HG03039 (cell line): Measurements from ENCODE around the gene ZNF256.

Source experiments
- ATAC-seq: cut with Tn5 transposase; IDR thresholded peaks from one replicate; pipeline ENCODE4 v1.9.1; 2021; ENCODE audit warnings: mild to moderate bottlenecking, moderate library complexity; ENCODE audit not compliant: unreplicated experiment

Gene ZNF256

DNA sequence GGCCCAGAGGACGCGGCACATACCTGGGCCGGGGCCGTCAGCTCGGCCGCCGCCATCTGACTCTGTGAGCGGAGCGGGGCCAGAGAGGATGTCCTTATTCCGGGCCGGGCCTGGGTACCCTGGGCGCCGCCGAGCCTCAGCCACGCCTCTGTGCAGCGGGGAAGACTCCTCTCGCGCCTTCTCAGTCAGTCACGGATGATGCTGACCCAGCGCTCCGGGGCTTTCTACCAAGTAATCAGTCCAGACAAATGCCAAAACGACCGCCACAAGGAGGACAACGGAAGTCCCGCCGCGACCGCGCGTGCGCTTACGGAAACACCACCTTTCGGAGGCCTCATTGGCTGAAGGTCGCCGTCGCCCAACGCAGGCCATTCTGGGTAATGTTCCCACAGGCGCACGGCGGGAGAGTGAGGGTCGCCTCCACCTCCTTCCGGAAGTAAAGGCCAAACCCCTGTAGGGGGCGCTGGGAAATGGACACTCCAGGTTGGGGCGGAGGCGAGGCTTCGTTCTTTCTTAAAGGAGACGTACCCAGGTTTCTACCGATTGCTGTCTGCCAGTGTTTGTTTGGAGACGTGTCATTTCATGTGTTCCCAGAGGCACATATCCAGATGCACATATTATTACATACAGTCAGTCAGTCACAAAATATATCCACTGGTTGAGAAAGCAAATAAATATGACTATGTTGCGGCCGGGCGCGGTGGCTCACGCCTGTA is at the start of gene ZNF256:
ZNF256 (minus strand) TSS at position 288 of the 716 bp plus-strand sequence; CDS start at position 56, 232 bp downstream.
- ATAC-seq: peak; percentile 79

DNA sequence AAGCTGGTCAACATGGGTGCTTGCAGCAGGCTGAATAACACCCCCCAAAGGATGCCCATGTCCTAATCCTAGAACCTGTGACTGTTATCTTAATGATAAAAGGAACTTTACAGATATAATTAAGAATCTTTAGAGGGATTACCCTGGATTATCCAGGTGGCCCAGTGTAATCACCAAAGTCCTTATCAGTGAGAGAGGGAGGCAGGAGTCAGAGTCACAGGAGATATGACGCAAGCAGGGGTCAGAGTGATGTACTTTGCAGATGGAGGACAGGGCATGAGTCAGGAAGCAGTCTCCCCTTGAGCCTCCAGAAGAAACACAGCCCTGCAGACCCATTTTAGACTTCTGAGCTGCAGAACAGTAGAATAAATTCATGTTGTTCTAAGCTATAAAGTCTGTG is 45.3 kb upstream of the ZNF256 start:
- ATAC-seq: no peak

- ATAC-seq: no peak
Observed at GRCh38 chr19:57978586-57979289, 31.2 kb upstream of the ZNF256 start.

- no peak for ATAC-seq
Observed at GRCh38 chr19:57974434-57974833, 26.9 kb upstream of the ZNF256 start, which contains the start of gene C19orf18. C19orf18 (minus strand) TSS chr19:57974534; CDS start chr19:57974432, 102 bp downstream.

GRCh38 chr19:57964761-57965160 is 17.3 kb upstream of the ZNF256 start:
- no peak for ATAC-seq

DNA sequence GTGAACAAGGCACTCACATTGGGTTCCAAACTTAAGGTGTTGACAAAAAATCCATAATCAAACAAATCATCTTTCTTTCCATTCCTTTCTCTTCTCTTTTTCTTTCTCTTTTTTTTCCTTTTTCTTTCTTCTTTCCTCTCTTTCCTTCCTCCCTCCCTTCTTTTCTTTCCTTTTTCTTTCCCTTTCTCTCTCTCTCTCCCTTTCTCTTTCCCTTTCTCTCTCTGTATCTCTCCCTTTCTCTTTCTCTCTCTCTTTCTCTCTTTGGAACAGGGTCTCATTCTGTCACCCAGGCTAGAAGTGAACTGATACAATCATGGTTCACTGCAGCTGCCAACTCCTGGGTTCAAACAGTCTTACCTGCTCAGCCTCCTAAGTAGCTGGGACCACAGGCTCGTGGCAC is 14.3 kb upstream of the ZNF256 start:
- ATAC-seq: no peak

- no peak for ATAC-seq
Observed at GRCh38 chr19:57954996-57955395, 7.5 kb upstream of the ZNF256 start.

DNA sequence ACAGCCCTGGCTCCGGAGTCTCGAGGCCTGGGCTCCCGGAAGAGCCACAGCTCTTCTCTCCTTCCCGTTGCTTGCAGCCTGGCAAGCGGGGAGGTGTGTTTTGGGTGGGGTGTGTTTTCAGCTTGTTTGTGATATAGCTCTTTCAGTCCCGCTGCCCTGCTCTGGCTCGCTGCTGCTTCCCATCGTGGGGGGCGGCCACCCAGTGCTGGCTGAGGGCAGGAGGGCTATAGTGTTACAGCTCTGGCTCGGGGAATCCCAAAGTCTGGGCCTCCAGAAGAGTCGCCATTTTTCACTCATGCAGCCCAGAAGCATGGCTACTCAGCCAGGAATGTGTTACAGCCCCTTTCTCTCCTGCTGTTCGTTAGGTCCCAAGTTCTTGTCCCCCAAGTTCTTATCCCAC is 2.2 kb upstream of the ZNF256 start:
- no peak for ATAC-seq

DNA sequence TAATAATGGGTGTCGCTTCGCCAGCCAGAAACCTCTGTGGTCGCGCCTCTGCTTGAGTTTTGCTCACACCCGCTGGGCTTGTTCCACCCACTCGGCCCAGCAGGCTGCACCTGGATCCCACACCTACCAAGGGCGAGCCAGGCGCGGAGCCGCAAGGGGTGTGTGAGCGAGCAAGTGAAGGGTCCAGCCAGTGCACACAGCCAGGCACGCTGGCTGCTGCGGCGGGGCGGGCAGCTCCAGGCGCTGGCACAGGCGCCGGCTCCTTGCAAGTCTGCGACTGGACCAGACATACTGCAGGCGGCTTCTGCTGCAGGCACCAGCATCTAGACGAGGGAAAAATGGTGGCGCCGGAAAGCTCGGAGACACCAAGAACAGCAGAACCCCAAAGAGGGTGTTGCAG is 1.8 kb upstream of the ZNF256 start:
- ATAC-seq: no peak

- ATAC-seq: peak; percentile 9
Observed at GRCh38 chr19:57947088-57947418, 453 bp downstream of the ZNF256 start.

- no peak for ATAC-seq
Observed at GRCh38 chr19:57946316-57946715, 1.2 kb downstream of the ZNF256 start.

DNA sequence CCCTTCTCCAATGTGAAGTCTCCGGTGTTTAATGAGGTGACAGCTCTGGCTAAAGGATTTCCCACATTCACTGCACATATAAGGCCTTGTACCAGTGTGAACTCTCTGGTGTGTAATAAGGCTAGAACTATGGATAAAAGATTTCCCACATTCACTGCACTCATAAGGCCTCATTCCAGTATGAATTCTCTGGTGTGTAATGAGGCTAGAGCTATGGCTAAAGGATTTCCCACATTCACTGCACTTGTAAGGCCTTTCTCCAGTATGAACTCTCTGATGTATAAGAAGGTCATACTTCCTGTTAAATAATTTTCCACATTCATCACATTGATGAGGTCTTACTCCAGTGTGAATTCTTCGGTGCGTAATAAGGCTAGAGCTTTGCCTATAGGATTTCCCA is 5.9 kb downstream of the ZNF256 start:
- no peak for ATAC-seq

DNA sequence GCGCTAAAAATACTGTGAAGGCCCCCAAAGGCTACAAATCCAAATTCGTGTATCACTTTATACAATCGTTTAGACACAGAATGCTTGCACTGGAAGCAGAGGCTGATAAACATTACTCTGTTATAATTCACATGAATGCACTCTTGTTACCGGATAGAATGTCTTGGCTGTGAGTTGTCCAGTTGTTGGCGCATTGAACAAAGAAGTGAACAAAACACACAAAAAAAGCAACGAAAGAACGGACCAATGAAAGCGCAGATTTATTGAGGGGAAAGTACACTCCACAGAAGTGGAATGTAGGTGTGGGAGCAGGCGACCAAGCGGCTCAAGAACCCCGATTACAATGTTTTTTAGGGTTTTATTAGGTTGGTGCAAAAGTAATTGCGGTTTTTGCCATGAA is 11.8 kb downstream of the ZNF256 start:
- ATAC-seq: no peak

DNA sequence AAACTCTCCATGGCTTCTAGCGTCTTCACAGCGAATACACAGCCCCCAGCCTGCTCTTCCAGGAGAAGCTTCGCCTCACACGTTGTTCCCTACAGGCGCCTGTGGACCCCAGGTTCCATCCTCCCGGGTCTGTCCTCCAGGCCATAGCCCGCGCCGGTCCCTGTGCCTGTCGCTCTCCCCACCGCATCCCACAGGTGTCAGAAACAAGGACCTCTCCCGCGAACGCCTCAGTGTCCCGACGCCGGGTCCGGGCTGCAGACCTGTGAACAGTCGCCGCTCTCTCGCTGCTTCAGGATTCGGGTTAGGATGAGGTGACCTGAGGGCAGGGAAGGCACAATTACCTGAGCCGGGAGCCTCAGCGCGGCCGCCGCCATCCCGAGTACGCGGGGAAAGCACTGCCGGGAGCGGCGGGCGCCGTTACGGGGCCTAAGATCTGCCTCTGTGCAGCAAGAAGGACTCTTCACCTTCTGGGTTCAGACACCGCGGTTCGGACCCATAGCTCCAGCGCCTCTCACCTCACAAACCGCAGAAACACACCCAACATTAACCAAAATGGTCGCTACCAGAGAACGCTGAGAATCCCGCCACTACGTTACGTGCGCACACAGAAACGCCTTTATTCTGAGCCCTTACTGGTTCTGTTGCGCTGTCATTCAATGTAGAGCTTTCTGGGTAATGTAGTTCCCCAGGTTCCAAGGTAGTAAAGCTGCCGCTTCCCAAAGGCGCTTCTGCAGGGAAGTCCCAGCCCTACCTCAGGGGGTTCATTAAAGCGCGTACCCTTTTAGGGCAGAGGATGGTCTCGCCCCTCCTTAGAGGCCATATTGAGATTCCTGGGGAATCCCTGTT is 12.5 kb downstream of the ZNF256 start, which contains the start of gene ZNF418:
ZNF418 (minus strand) TSS at position 583 of the 846 bp plus-strand sequence. CDS start 1,580 bp downstream, outside the sequence.
- ATAC-seq: no peak

- no peak for ATAC-seq
Observed at GRCh38 chr19:57927587-57927986, 19.9 kb downstream of the ZNF256 start.

GRCh38 chr19:57916168-57916995 is 31.1 kb downstream of the ZNF256 start, which contains the start of gene ZNF417:
ZNF417 (minus strand) TSS chr19:57916592; CDS start chr19:57916411, 181 bp downstream.
- ATAC-seq: peak; percentile 90

GRCh38 chr19:57914531-57914930 is 33.0 kb downstream of the ZNF256 start:
- no peak for ATAC-seq

DNA sequence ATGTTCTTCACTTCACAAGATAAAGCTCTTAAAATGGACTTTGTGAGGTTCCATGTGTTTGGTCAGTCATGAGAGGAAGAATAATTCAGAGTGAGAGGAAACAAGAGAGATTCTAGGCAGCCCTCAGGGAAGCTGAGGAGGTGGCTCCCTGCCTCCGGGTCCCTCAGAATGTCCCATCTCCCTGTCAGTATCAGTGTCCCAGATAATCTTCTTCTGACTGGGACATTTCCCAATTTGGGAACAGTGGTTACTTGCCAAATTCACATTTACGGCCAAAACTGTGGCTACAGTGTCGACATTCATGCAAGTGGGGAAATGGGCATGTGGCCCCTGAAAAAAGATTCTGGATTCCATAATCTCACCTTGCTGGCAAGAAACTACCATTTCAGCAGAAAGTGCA is 40.1 kb downstream of the ZNF256 start:
- no peak for ATAC-seq

DNA sequence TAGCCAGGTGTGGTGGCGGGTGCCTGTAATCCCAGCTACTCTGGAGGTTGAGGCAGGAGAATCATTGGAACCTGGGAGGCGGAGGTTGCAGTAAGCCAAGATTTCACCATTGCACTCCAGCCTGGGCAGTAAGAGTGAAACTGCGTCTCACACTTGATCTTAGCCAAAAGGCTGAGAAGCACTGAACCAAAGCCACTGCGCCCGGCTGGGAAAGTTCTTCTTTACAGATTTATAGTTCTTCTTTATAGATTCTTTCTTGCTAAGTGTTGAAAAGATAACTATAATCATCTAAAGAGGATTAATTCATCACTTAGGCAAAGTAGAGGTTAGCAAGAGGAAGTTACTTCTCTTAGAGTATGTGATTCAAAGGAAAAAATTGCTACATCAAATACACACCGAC is 42.2 kb downstream of the ZNF256 start:
- no peak for ATAC-seq

DNA sequence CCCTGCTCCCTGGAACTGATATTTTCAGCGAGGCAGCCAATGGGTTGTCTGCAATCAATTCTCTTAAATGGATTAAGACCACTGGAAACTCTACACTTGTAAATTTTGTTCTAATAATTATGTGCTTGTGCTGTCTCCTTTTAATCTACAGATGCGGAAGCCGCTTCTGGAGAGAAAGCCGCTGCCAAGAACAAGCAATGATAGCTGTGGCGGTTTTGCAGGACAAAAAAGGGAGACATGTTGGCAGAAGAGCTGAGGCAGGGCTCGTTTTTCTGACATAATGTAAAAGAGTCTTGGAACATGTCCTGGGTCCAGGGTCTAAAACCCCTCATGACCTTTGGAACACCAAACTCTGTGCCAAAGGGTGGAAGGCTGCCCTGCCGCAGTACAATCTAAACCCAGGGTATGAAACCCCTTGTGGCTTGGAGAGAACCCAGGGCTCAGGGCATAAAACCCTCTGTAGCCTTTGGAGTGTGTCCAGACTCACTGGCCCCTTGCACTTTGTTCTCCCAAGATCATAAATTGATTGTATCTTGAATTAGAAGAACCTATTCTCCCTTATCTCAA is 43.8 kb downstream of the ZNF256 start:
- ATAC-seq: no peak
